ENCODE results near the gene PRRG3. TPM values are rescaled to one million over a fixed set of nuclear protein-coding genes. Genes with fewer than 3 reads are reported as not detected.
A peak's percentile ranks its signal among the peaks of the same experiment; 100 is the strongest.
"Not testable (repeated sequence)": the region's sequence is repeated elsewhere in the genome, so short reads cannot be mapped to it uniquely, and the experiment has no call there.

Gene PRRG3
- total RNA-seq, 1 donor: 0.45 TPM

- H3K4me3 ChIP-seq (ENCODE audit: low read depth, low read length): no peak overlapping the region
- DNase-seq (ENCODE audit: low read depth): no peak
- no peak for TF ChIP-seq CTCF (IDR thresholded peaks at IDR 0.05; ENCODE audit: insufficient read depth, low read length)
Measured at GRCh38 chrX:151688695-151689094, 6.6 kb upstream of the PRRG3 start.

- H3K4me3 ChIP-seq (ENCODE audit: low read depth, low read length): no peak overlapping the region
- no peak for TF ChIP-seq CTCF (IDR thresholded peaks at IDR 0.05; ENCODE audit: insufficient read depth, low read length)
- DNase-seq (ENCODE audit: low read depth): no peak
Measured at GRCh38 chrX:151692825-151693224, 2.4 kb upstream of the PRRG3 start.

DNA sequence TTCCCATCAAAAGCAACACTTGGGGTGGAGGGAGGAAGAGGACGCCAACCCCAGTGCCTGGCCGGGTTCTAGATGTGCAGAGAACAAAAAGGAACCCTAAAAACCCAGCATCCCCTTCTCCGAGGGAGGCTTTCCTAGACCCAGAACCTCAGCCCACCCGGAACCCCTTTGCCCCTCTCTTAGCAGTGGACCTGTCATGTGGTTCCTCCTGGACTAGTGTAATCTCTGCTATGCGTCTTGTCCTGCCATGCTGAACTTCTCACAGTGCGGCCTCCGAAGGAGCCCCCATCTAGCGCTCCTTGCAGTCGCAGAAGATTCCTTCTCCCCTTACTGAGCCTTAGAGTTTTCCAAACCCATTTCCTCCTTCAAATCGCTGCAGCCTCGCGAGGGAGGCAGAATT, 1.1 kb upstream of the PRRG3 start:
- DNase-seq (ENCODE audit: low read depth): no peak
- no peak overlapping the region for H3K4me3 ChIP-seq (ENCODE audit: low read depth, low read length)
- TF ChIP-seq CTCF (IDR thresholded peaks at IDR 0.05; ENCODE audit: insufficient read depth, low read length): no peak

- TF ChIP-seq CTCF (IDR thresholded peaks at IDR 0.05; ENCODE audit: insufficient read depth, low read length): no peak
- no peak for DNase-seq (ENCODE audit: low read depth)
- H3K4me3 ChIP-seq (ENCODE audit: low read depth, low read length): no peak overlapping the region
Measured at GRCh38 chrX:151695583-151696340, 504 bp downstream of the PRRG3 start.

GRCh38 chrX:151697082-151697481, 1.8 kb downstream of the PRRG3 start:
- H3K4me3 ChIP-seq (ENCODE audit: low read depth, low read length): not testable (repeated sequence)
- peak; percentile 6 for DNase-seq (ENCODE audit: low read depth)

DNA sequence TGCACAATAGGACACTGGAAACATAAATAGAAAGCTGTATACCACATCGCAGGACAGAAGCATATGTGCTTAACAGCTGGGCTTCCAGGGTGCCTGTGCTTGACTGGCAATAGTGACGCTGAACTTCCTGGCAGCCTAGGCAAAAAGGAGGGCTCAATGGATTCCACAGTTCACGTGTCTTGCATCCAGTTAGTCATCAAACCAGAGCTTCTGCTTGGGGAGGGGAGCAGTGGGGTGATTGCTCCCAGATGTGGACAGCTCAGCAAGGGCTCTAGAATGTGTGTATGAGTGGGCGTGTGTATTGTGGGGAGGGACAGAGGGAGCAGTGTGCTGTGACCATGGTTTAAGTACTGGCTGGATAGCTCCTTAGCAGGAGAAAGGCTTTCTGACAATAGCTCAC, 2.3 kb downstream of the PRRG3 start:
- TF ChIP-seq CTCF (IDR thresholded peaks at IDR 0.05; ENCODE audit: insufficient read depth, low read length): no peak
- DNase-seq (ENCODE audit: low read depth): peak; percentile 88

DNA sequence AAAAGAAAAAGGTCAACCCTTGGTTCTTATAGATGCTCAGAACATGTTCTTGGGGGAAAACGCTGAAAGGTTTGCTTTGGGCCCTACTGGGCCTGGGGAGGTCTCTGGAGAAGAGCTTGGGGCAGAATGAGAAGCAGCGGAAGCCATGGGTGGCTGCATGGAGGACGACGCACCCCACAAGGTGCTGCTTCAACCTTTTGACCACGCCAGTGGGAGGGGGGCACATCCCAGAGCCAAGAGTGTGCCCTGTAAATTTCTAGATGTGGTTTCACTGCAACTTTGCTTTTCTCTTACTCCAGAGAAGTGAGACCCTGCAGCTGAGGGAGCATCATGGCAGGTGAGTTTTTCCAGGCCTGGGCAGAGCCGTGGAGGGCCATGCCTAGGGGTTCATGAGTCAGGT, 3.2 kb downstream of the PRRG3 start:
- TF ChIP-seq CTCF (IDR thresholded peaks at IDR 0.05; ENCODE audit: insufficient read depth, low read length): no peak
- no peak for DNase-seq (ENCODE audit: low read depth)
- H3K4me3 ChIP-seq (ENCODE audit: low read depth, low read length): no peak overlapping the region

More for the DNA sequence above, 2.3 kb downstream of the PRRG3 start:
- H3K4me3 ChIP-seq (ENCODE audit: low read depth, low read length): no peak overlapping the region

Measured in fibroblast of the aortic adventitia (primary cell).